Endothelial cell of umbilical vein (primary cell): ENCODE measurements around the gene SELP. TPM values are rescaled to one million over a fixed set of nuclear protein-coding genes. Genes with fewer than 3 reads are reported as not detected.

ENCODE experiments used
- BruUV-seq: library from RNA; stranded (reverse); fragments of 400-500 nt; replicated peaks from 2 replicates; lab custom pipeline; 2021; lab: Mats Ljungman, UMichigan
- CTCF ChIA-PET: fragments of 300-600, 350-600 bp; sonication (Branson Sonifier 250); formaldehyde crosslinking; loops from one replicate; lab custom pipeline; 2021; ENCODE audit warnings: antibody characterized with exemption, inconsistent platforms; lab: Charles Lee
- POLR2A ChIA-PET: fragments of 300-600, 350-600 bp; sonication (Branson Sonifier 250); formaldehyde crosslinking; loops from one replicate; lab custom pipeline; 2021; ENCODE audit warnings: antibody characterized with exemption, inconsistent platforms; lab: Charles Lee
- DNase-seq: peaks from one replicate; pipeline ENCODE4 v3.0.0-alpha.2; 2011; ENCODE audit warnings: low read depth, low spot score
- FAIRE-seq: peaks from 2 replicates; lab custom pipeline; 2011; peaks lifted over from hg19 to GRCh38; lab: Jason Lieb, UNC
- H2AFZ ChIP-seq: 2 replicates; pipeline ENCODE4 v1.6.0; 2012; ENCODE audit warnings: low read depth, low read length, control low read depth, inconsistent platforms
- H3K27ac ChIP-seq: 2 replicates; pipeline ENCODE4 v1.5.1; 2011; ENCODE audit warnings: low read depth, mild to moderate bottlenecking, control low read depth, low read length, moderate library complexity; ENCODE audit not compliant: insufficient read depth
- H3K27me3 ChIP-seq, 2 experiments: 2 replicates each; pipeline versions ENCODE4 v1.6.0 to v1.6.1; 2011; ENCODE audit warnings: low read length in 2 of 2, mixed read lengths in 1 of 2; ENCODE audit not compliant: control insufficient read depth in 2 of 2, insufficient read depth in 2 of 2
- H3K36me3 ChIP-seq, 2 experiments: 2 replicates in 1 of 2; 3 replicates in 1 of 2; pipeline ENCODE4 v1.5.1; 2011; ENCODE audit warnings: low read length in 2 of 2, mild to moderate bottlenecking in 1 of 2, moderate library complexity in 1 of 2; ENCODE audit not compliant: control insufficient read depth in 2 of 2, insufficient read depth in 2 of 2; ENCODE audit errors: extremely low read depth in 1 of 2
- H3K4me1 ChIP-seq: 3 replicates; pipeline ENCODE4 v1.5.1; 2011; ENCODE audit warnings: mild to moderate bottlenecking, low read length; ENCODE audit not compliant: control insufficient read depth, insufficient read depth; ENCODE audit errors: extremely low read depth
- H3K4me2 ChIP-seq: 2 replicates; pipeline ENCODE4 v1.6.1; 2011; ENCODE audit warnings: low read length, control low read depth, mixed read lengths; ENCODE audit not compliant: insufficient read depth
- H3K4me3 ChIP-seq, 3 experiments: fragments of 200-600 bp in 1 of 3; sonication (generic), shearing (Covaris generic) in 1 of 3; replicated peaks in 1 of 3; 2 replicates each; pipeline ENCODE4 v1.5.1; 2011 to 2016; ENCODE audit warnings: control low read depth in 3 of 3, low read length in 3 of 3, mild to moderate bottlenecking in 2 of 3, inconsistent platforms in 1 of 3, low read depth in 1 of 3, moderate library complexity in 1 of 3; ENCODE audit not compliant: insufficient read depth in 1 of 3
- H3K79me2 ChIP-seq: 2 replicates; pipeline ENCODE4 v1.6.0; 2012; ENCODE audit warnings: low read length, inconsistent platforms; ENCODE audit not compliant: control insufficient read depth, insufficient read depth
- H3K9ac ChIP-seq: replicated peaks from 2 replicates; pipeline ENCODE3; 2011; ENCODE audit warnings: low read length, control low read depth; ENCODE audit not compliant: insufficient read depth; ENCODE audit errors: extremely low read depth
- H3K9me1 ChIP-seq: replicated peaks from 3 replicates; pipeline ENCODE4 v1.6.0; 2011; ENCODE audit warnings: mild to moderate bottlenecking, low read length; ENCODE audit not compliant: control insufficient read depth, insufficient read depth; ENCODE audit errors: extremely low read depth
- H3K9me3 ChIP-seq: replicated peaks from 2 replicates; pipeline ENCODE4 v1.5.1; 2012; ENCODE audit warnings: low read length, inconsistent platforms; ENCODE audit not compliant: control insufficient read depth, insufficient read depth
- H4K20me1 ChIP-seq: replicated peaks from 2 replicates; pipeline ENCODE3; 2011; ENCODE audit warnings: mild to moderate bottlenecking, low read length; ENCODE audit not compliant: control insufficient read depth, insufficient read depth; ENCODE audit errors: extremely low read depth
- EZH2 ChIP-seq: IDR thresholded peaks from 2 replicates; pipeline ENCODE4 v1.6.1; 2012; ENCODE audit warnings: borderline replicate concordance, low read depth, mild to moderate bottlenecking, moderate library complexity, low read length, inconsistent platforms; ENCODE audit not compliant: severe bottlenecking
- FOS ChIP-seq: IDR thresholded peaks from 2 replicates; pipeline ENCODE4 v1.6.1; 2011; ENCODE audit warnings: mild to moderate bottlenecking, low read length, moderate library complexity, borderline replicate concordance; ENCODE audit not compliant: insufficient read depth
- GATA2 ChIP-seq: IDR thresholded peaks from 2 replicates; pipeline ENCODE4 v1.7.0; 2011; ENCODE audit warnings: low read depth, mild to moderate bottlenecking, moderate library complexity, mixed read lengths, low read length; ENCODE audit not compliant: insufficient read length, insufficient read depth
- JUN ChIP-seq: IDR thresholded peaks from 2 replicates; pipeline ENCODE4 v1.6.1; 2011; ENCODE audit warnings: borderline replicate concordance, low read depth; ENCODE audit not compliant: insufficient read length, insufficient read depth
- MAX ChIP-seq: IDR thresholded peaks from 2 replicates; pipeline ENCODE4 v1.6.1; 2011; ENCODE audit not compliant: insufficient read depth, insufficient read length
- POLR2A ChIP-seq: IDR thresholded peaks from 2 replicates; pipeline ENCODE4 v1.6.1; 2012; ENCODE audit warnings: low read depth, mild to moderate bottlenecking, control low read depth, low read length
- POLR2AphosphoS5 ChIP-seq: IDR thresholded peaks from 2 replicates; pipeline ENCODE4 v1.6.1; 2012; ENCODE audit warnings: low read depth, mild to moderate bottlenecking, control low read depth, low read length, moderate library complexity; ENCODE audit not compliant: insufficient read depth
- dilution Hi-C: fragments of 300-500 bp; cut with MboI; formaldehyde crosslinking; loops from one replicate; pipeline ENCODE4 v1.15.0; 2019; ENCODE audit warnings: low sequenced_read_pairs; ENCODE audit not compliant: extremely low pct_ligation_motif_present
- intact Hi-C: fragments of 100-400 bp; cut with micrococcal nuclease; formaldehyde crosslinking; loops from one replicate; pipeline ENCODE4 v1.10.0; 2022
- polyA plus RNA-seq, 4 experiments: library from polyadenylated mRNA; depleted of rRNA in 3 of 4; stranded (reverse) in 3 of 4; unstranded in 1 of 4; fragments of >200 nt; gene quantifications; 2 replicates each; pipeline versions ENCODE4 v1.2.1 to v1.2.3, GENCODE V29; 2011 to 2012; ENCODE audit warnings: missing spikeins in 1 of 4
- total RNA-seq: library from RNA; stranded (reverse); gene quantifications from 2 replicates; pipeline ENCODE4 v1.2.3, GENCODE V29; 2021
- TF ChIP-seq, protein P1 (sequence below), 2 donors: IDR thresholded peaks; 1 replicate in 1 of 2; 2 replicates in 1 of 2; pipeline ENCODE4 v1.5.1; 2011; ENCODE audit warnings: low read length in 2 of 2, mild to moderate bottlenecking in 2 of 2, moderate library complexity in 2 of 2, control low read depth in 1 of 2, inconsistent platforms in 1 of 2, low read depth in 1 of 2; ENCODE audit not compliant: insufficient read depth in 1 of 2; ENCODE audit errors: extremely low read depth in 1 of 2

Gene SELP
- total and polyA plus RNA-seq, 2 donors (not counting 3 experiments of a cell fraction or from before 2014, with no cell fraction given) = 1.3 to 1.6 TPM

- BruUV-seq = no TSS peak
- dilution Hi-C loops (no loop called here), intact Hi-C loops (no loop called here)
- H3K36me3 ChIP-seq = no peaks in the 10 kb centered on the region
- H3K4me1 ChIP-seq = no peaks in the 10 kb centered on the region
- H2AFZ ChIP-seq = no peak overlapping the region
- no peaks in the 10 kb centered on the region for H3K79me2 ChIP-seq
- H3K4me3 ChIP-seq = no peak overlapping the region
- no peak overlapping the region for H3K4me2 ChIP-seq
- H3K9ac ChIP-seq = no peak overlapping the region
- DNase-seq (no peak), FAIRE-seq (no peak)
- peaks cover 0 to 3% of the 10 kb centered on the region in 2 experiments for H3K27me3 ChIP-seq
- no peaks in the 10 kb centered on the region for H3K9me1 ChIP-seq
- no peak for TF ChIP-seq JUN
- TF ChIP-seq, protein P1, sequence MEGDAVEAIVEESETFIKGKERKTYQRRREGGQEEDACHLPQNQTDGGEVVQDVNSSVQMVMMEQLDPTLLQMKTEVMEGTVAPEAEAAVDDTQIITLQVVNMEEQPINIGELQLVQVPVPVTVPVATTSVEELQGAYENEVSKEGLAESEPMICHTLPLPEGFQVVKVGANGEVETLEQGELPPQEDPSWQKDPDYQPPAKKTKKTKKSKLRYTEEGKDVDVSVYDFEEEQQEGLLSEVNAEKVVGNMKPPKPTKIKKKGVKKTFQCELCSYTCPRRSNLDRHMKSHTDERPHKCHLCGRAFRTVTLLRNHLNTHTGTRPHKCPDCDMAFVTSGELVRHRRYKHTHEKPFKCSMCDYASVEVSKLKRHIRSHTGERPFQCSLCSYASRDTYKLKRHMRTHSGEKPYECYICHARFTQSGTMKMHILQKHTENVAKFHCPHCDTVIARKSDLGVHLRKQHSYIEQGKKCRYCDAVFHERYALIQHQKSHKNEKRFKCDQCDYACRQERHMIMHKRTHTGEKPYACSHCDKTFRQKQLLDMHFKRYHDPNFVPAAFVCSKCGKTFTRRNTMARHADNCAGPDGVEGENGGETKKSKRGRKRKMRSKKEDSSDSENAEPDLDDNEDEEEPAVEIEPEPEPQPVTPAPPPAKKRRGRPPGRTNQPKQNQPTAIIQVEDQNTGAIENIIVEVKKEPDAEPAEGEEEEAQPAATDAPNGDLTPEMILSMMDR (IDR thresholded peaks at IDR 0.05; ENCODE audit: extremely low read depth in 1 of 2, insufficient read depth in 1 of 2, low read depth in 1 of 2, low read length in 2 of 2) = no peak
- TF ChIP-seq POLR2AphosphoS5 = no peak
- TF ChIP-seq EZH2 = no peak
- TF ChIP-seq GATA2 = no peak
- no peak for TF ChIP-seq FOS
- no peak for TF ChIP-seq POLR2A
- no peak for TF ChIP-seq MAX
- H3K9me3 ChIP-seq = no peaks in the 10 kb centered on the region
- ChIA-PET POLR2A (no interaction called here), CTCF (interaction anchor here (0.8 to 1.3 kb wide), 2 partner anchors 18 to 135 kb away, joined by 3 read pairs; no protein-coding TSS in a partner anchor)
- no peak overlapping the region for H3K27ac ChIP-seq
- no peaks in the 10 kb centered on the region for H4K20me1 ChIP-seq
Measured at GRCh38 chr1:169576935-169577331, 53.0 kb downstream of the SELP start.
